Liver (tissue), 9 donors: ENCODE measurements around the gene JAK2. TPM values are rescaled to one million over a fixed set of nuclear protein-coding genes. Genes with fewer than 3 reads are reported as not detected.

Source experiments
- DNase-seq: peaks from one replicate; pipeline ENCODE4 v3.0.0-alpha.2; 2017; ENCODE audit warnings: low spot score
- H3K27ac ChIP-seq, 2 donors: one replicate each; pipeline ENCODE4 v1.7.0; 2013; ENCODE audit warnings: inconsistent platforms in 2 of 2, low read length in 2 of 2, control low read depth in 1 of 2, low read depth in 1 of 2, mild to moderate bottlenecking in 1 of 2
- H3K27me3 ChIP-seq, 4 donors: one replicate each; pipeline versions ENCODE4 v1.6.1 to v1.7.0; 2013; ENCODE audit warnings: low read length in 3 of 4, inconsistent platforms in 1 of 4, mild to moderate bottlenecking in 1 of 4, moderate library complexity in 1 of 4; ENCODE audit not compliant: control insufficient read depth in 4 of 4, insufficient read depth in 4 of 4
- H3K36me3 ChIP-seq, 4 donors: one replicate each; pipeline versions ENCODE4 v1.6.1 to v1.7.0; 2013; ENCODE audit warnings: low read length in 3 of 4, mild to moderate bottlenecking in 3 of 4, low read depth in 1 of 4, moderate library complexity in 1 of 4; ENCODE audit not compliant: control insufficient read depth in 4 of 4, insufficient read depth in 3 of 4
- H3K4me1 ChIP-seq, 4 donors: one replicate each; pipeline versions ENCODE4 v1.6.1 to v1.7.0; 2013; ENCODE audit warnings: low read length in 3 of 4, mild to moderate bottlenecking in 3 of 4, moderate library complexity in 1 of 4; ENCODE audit not compliant: control insufficient read depth in 4 of 4, insufficient read depth in 4 of 4
- H3K4me3 ChIP-seq, 3 donors: one replicate each; pipeline versions ENCODE4 v1.6.1 to v1.7.0; 2013; ENCODE audit warnings: low read length in 3 of 3, control low read depth in 1 of 3, low read depth in 1 of 3, mild to moderate bottlenecking in 1 of 3
- H3K9ac ChIP-seq, 2 donors: one replicate each; pipeline ENCODE4 v1.7.0; 2013; ENCODE audit warnings: low read length in 2 of 2, mild to moderate bottlenecking in 2 of 2, moderate library complexity in 2 of 2, control low read depth in 1 of 2, low read depth in 1 of 2
- H3K9me3 ChIP-seq, 4 donors: one replicate each; pipeline versions ENCODE4 v1.6.1 to v1.7.0; 2013; ENCODE audit warnings: low read length in 3 of 4; ENCODE audit not compliant: control insufficient read depth in 4 of 4
- ATF3 ChIP-seq: IDR thresholded peaks from 2 replicates; pipeline ENCODE4 v1.6.1; 2016; ENCODE audit warnings: antibody characterized with exemption
- CTCF ChIP-seq: fragments of 150-350 bp; IDR thresholded peaks from 2 replicates; pipeline ENCODE4 v1.5.1; 2017; ENCODE audit warnings: improper control_type of control experiment, low read depth, low read length; ENCODE audit not compliant: missing input control
- EGR1 ChIP-seq, 2 donors: IDR thresholded peaks; 2 replicates each; pipeline ENCODE4 v1.6.1; 2016 to 2018; ENCODE audit warnings: antibody characterized with exemption in 2 of 2, low read depth in 2 of 2
- FOXA1 ChIP-seq: IDR thresholded peaks from 2 replicates; pipeline ENCODE4 v1.6.1; 2016; ENCODE audit warnings: antibody characterized with exemption
- FOXA2 ChIP-seq: IDR thresholded peaks from 2 replicates; pipeline ENCODE4 v1.6.1; 2016; ENCODE audit warnings: antibody characterized with exemption
- GABPA ChIP-seq, 2 donors: IDR thresholded peaks in 1 of 2; conservative IDR thresholded peaks in 1 of 2; 2 replicates each; pipeline ENCODE4 v1.6.1; 2016; ENCODE audit warnings: antibody characterized with exemption in 2 of 2, mild to moderate bottlenecking in 1 of 2, moderate library complexity in 1 of 2
- HNF4G ChIP-seq: IDR thresholded peaks from 2 replicates; pipeline ENCODE4 v1.6.1; 2016; ENCODE audit warnings: antibody characterized with exemption
- JUND ChIP-seq, 2 donors: IDR thresholded peaks; 2 replicates each; pipeline ENCODE4 v1.6.1; 2016; ENCODE audit warnings: antibody characterized with exemption in 2 of 2
- MAX ChIP-seq: IDR thresholded peaks from 2 replicates; pipeline ENCODE4 v1.6.1; 2016; ENCODE audit warnings: antibody characterized with exemption
- NR2F2 ChIP-seq: IDR thresholded peaks from 2 replicates; pipeline ENCODE4 v1.6.1; 2016; ENCODE audit warnings: antibody characterized with exemption
- RAD21 ChIP-seq, 2 donors: IDR thresholded peaks; 2 replicates each; pipeline ENCODE4 v1.6.1; 2016; ENCODE audit warnings: antibody characterized with exemption in 2 of 2, mild to moderate bottlenecking in 2 of 2
- REST ChIP-seq: IDR thresholded peaks from 2 replicates; pipeline ENCODE4 v1.6.1; 2016; ENCODE audit warnings: antibody characterized with exemption, mild to moderate bottlenecking
- RXRA ChIP-seq, 2 donors: IDR thresholded peaks; 2 replicates each; pipeline ENCODE4 v1.6.1; 2017 to 2018; ENCODE audit warnings: antibody characterized with exemption in 2 of 2, mild to moderate bottlenecking in 1 of 2
- SP1 ChIP-seq: IDR thresholded peaks from 2 replicates; pipeline ENCODE4 v1.6.1; 2018; ENCODE audit warnings: antibody characterized with exemption, mild to moderate bottlenecking
- TAF1 ChIP-seq: conservative IDR thresholded peaks from 2 replicates; pipeline ENCODE4 v1.6.1; 2016; ENCODE audit warnings: antibody characterized with exemption, mild to moderate bottlenecking
- YY1 ChIP-seq: IDR thresholded peaks from 2 replicates; pipeline ENCODE4 v1.6.1; 2016; ENCODE audit warnings: antibody characterized with exemption, mild to moderate bottlenecking
- ZBTB33 ChIP-seq: IDR thresholded peaks from 2 replicates; pipeline ENCODE4 v1.6.1; 2016; ENCODE audit warnings: antibody characterized with exemption
- WGBS: extraction: QIAGEN DNeasy Blood & Tissue Kit; methylation state at CpG from one replicate; pipeline ENCODE4 v1.1.7; 2013; 5-methylcytosine and 5-hydroxymethylcytosine counted together
- polyA plus RNA-seq, 2 donors: library from polyadenylated mRNA; stranded (reverse) in 1 of 2; unstranded in 1 of 2; fragments of 200-250 nt in 1 of 2; fragments of >200 nt in 1 of 2; fragmentation: Nextera tagmentation in 1 of 2; extraction: Ambion mirVana in 1 of 2; gene quantifications; one replicate each; pipeline versions ENCODE4 v1.2.1 to v1.2.3, GENCODE V29; 2013 to 2015
- total RNA-seq, 2 donors: library from RNA; depleted of rRNA; stranded (reverse); fragments of >200 nt; gene quantifications; one replicate each; pipeline ENCODE4 v1.2.3, GENCODE V29; 2014
- donor health status: healthy.
- donor health status: healthy.
- donor health status: healthy.
- donor health status: healthy.
- donor health status: healthy.

Gene JAK2
- total and polyA plus RNA-seq, 4 donors: 1.5 to 21.5 (median 5.1) TPM

GRCh38 chr9:4983601-4984165 lies 1.4 kb upstream of the JAK2 start:
- H3K4me3 ChIP-seq: peak overlapping the region in 2 of 3 donors; percentile 75 to 86
- no peak for DNase-seq
- H3K4me1 ChIP-seq: peaks cover 0 to 38% (median 25%) of the 10 kb centered on the region in 4 donors
- peak overlapping the region; percentile 96 to 98 for H3K27ac ChIP-seq
- H3K9ac ChIP-seq: peak overlapping the region in 1 of 2 donors; percentile 41
- H3K9me3 ChIP-seq: no peaks in the 10 kb centered on the region
- WGBS: 55% methylated on average over 5 of the region's 5 CpGs
- no peaks in the 10 kb centered on the region for H3K27me3 ChIP-seq
- TF ChIP-seq YY1 (no peak), GABPA (IDR thresholded peaks at IDR 0.05 in 1 of 2, conservative IDR thresholded peaks at IDR 0.05 in 1 of 2) (no peak), HNF4G (no peak), NR2F2 (no peak), EGR1 (IDR thresholded peaks at IDR 0.05; ENCODE audit: low read depth in 2 of 2) (no peak), ZBTB33 (no peak), MAX (no peak), FOXA1 (no peak), FOXA2 (no peak), REST (no peak), JUND (IDR thresholded peaks at IDR 0.05) (no peak), ATF3 (no peak), TAF1 (no peak)
- H3K36me3 ChIP-seq: no peaks in the 10 kb centered on the region

GRCh38 chr9:4984171-4984620 lies 876 bp upstream of the JAK2 start:
- peak overlapping the region; percentile 41 to 92 for H3K9ac ChIP-seq
- TF ChIP-seq RAD21 (IDR thresholded peaks at IDR 0.05) (peak in 1 of 2 donors; percentile 12), ATF3 (no peak), RXRA (IDR thresholded peaks at IDR 0.05) (no peak), CTCF (no peak), SP1 (no peak)
- no peaks in the 10 kb centered on the region for H3K9me3 ChIP-seq
- H3K27ac ChIP-seq: peak overlapping the region; percentile 96 to 98
- H3K4me1 ChIP-seq: peaks cover 0 to 38% (median 25%) of the 10 kb centered on the region in 4 donors
- no peaks in the 10 kb centered on the region for H3K36me3 ChIP-seq
- DNase-seq: no peak
- 7% methylated on average over 25 of the region's 25 CpGs for WGBS
- H3K4me3 ChIP-seq: peak overlapping the region; percentile 75 to 86 (median 82)
- no peaks in the 10 kb centered on the region for H3K27me3 ChIP-seq
